AG09309 (cell line): ENCODE results near the gene RNF168.

Source experiments
- DNase-seq: peaks from one replicate; pipeline ENCODE4 v3.0.0-alpha.2; 2010; ENCODE audit warnings: low read depth
- H3K4me3 ChIP-seq: 2 replicates; pipeline ENCODE4 v1.5.1; 2011; ENCODE audit warnings: mild to moderate bottlenecking, low read depth, low read length, moderate library complexity; ENCODE audit not compliant: control insufficient read depth
- CTCF ChIP-seq: IDR thresholded peaks from 2 replicates; pipeline ENCODE4 v1.5.1; 2011; ENCODE audit warnings: mild to moderate bottlenecking, low read depth, low read length, inconsistent platforms; ENCODE audit not compliant: insufficient read depth, control insufficient read depth; ENCODE audit errors: missing control alignments

The RNF168 gene

GRCh38 chr3:196502775-196503195 lies 783 bp downstream of the RNF168 start:
- peak; percentile 61 for DNase-seq
- TF ChIP-seq CTCF, result no peak
- H3K4me3 ChIP-seq, result peak overlapping the region; percentile 78

GRCh38 chr3:196501316-196502044 lies 2.1 kb downstream of the RNF168 start:
- DNase-seq, result no peak

GRCh38 chr3:196499807-196500524 lies 3.6 kb downstream of the RNF168 start:
- DNase-seq, result no peak
- no peak for TF ChIP-seq CTCF
- H3K4me3 ChIP-seq, result peak overlapping the region; percentile 78

More at GRCh38 chr3:196501316-196502044, 2.1 kb downstream of the RNF168 start:
- peak overlapping the region; percentile 78 for H3K4me3 ChIP-seq
- TF ChIP-seq CTCF, result no peak

- DNase-seq, result no peak
- no peak overlapping the region for H3K4me3 ChIP-seq
Measured at GRCh38 chr3:196499061-196499460, 4.5 kb downstream of the RNF168 start.

GRCh38 chr3:196498297-196498696 lies 5.3 kb downstream of the RNF168 start:
- TF ChIP-seq CTCF, result no peak
- H3K4me3 ChIP-seq, result no peak overlapping the region
- DNase-seq, result no peak

More at GRCh38 chr3:196499061-196499460, 4.5 kb downstream of the RNF168 start:
- TF ChIP-seq CTCF, result no peak

- DNase-seq, result no peak
- no peak overlapping the region for H3K4me3 ChIP-seq
- TF ChIP-seq CTCF, result no peak
Measured at GRCh38 chr3:196496183-196496582, 7.4 kb downstream of the RNF168 start.
